Heart left ventricle (tissue), 16 donors: Measurements from ENCODE around the gene ARHGEF10L. TPM values are rescaled to one million over a fixed set of nuclear protein-coding genes. Genes with fewer than 3 reads are reported as not detected.

Source experiments
- ATAC-seq, 4 donors: fragments of 200-7000 bp; cut with Tn5 transposase; one replicate each; pipeline ENCODE4 v1.9.1; 2020 to 2022; ENCODE audit warnings: moderate library complexity in 4 of 4, mild to moderate bottlenecking in 3 of 4, moderate number of reproducible peaks in 1 of 4
- DNase-seq, 5 donors: peaks; one replicate each; pipeline ENCODE4 v3.0.0-alpha.2; 2020
- H3K27ac ChIP-seq, 12 donors: fragments of 200-600 bp; sonication (generic) in 4 of 12; one replicate each; pipeline versions ENCODE4 v1.5.0 to v1.8.0; 2016 to 2022; ENCODE audit warnings: mild to moderate bottlenecking in 2 of 12
- H3K27me3 ChIP-seq, 9 donors: fragments of 200-600 bp; sonication (generic) in 2 of 9; one replicate each; pipeline versions ENCODE4 v1.5.1 to v1.8.0; 2016 to 2022; ENCODE audit warnings: mild to moderate bottlenecking in 3 of 9
- H3K36me3 ChIP-seq, 9 donors: fragments of 200-600 bp; sonication (generic) in 2 of 9; one replicate each; pipeline versions ENCODE4 v1.5.0 to v1.8.0; 2018 to 2022; ENCODE audit warnings: mild to moderate bottlenecking in 2 of 9
- H3K4me1 ChIP-seq, 12 donors: fragments of 200-600 bp; sonication (generic) in 4 of 12; one replicate each; pipeline versions ENCODE4 v1.5.0 to v1.8.0; 2016 to 2022; ENCODE audit warnings: mild to moderate bottlenecking in 3 of 12
- H3K4me3 ChIP-seq, 12 donors: fragments of 200-600 bp; sonication (generic) in 4 of 12; one replicate each; pipeline versions ENCODE4 v1.5.0 to v1.8.0; 2017 to 2022; ENCODE audit warnings: mild to moderate bottlenecking in 9 of 12, moderate library complexity in 4 of 12
- H3K9me3 ChIP-seq, 12 donors: fragments of 200-600 bp; sonication (generic) in 4 of 12; one replicate each; pipeline versions ENCODE4 v1.5.0 to v1.8.0; 2016 to 2022; ENCODE audit warnings: mild to moderate bottlenecking in 1 of 12
- POLR2A ChIP-seq, 2 donors: fragments of 450-650 bp; IDR thresholded peaks; one replicate each; pipeline ENCODE4 v1.6.1; 2017; ENCODE audit warnings: antibody characterized with exemption in 2 of 2, mild to moderate bottlenecking in 2 of 2, moderate library complexity in 2 of 2
- WGBS, 4 donors: extraction: QIAGEN DNeasy Blood & Tissue Kit in 2 of 4; methylation state at CpG; one replicate each; pipeline versions ENCODE4 v1.1.5 to v1.1.7; 2013 to 2018; 5-methylcytosine and 5-hydroxymethylcytosine counted together
- intact Hi-C, 10 donors: fragments of 100-400 bp; cut with DNase I; formaldehyde crosslinking; loops; one replicate each; pipeline versions ENCODE4 v1.11.1 to v1.14.2; 2022
- polyA plus RNA-seq, 2 donors: library from polyadenylated mRNA; stranded (reverse); fragments of 200-250 nt; gene quantifications; one replicate each; pipeline ENCODE4 v1.2.3, GENCODE V29; 2013
- total RNA-seq, 9 donors: library from RNA; depleted of rRNA in 2 of 9; stranded (reverse); fragments of >200 nt in 2 of 9; fragmentation: NEBNext Ultra II Directional in 3 of 9; extraction: Animal tissue kit (Norgen Biotek cat#: 25700) in 3 of 9; gene quantifications; one replicate each; pipeline versions ENCODE4 v1.1.0 to v1.2.4, GENCODE V29; 2016 to 2023
- TF ChIP-seq, protein P1 (sequence below), 12 donors: fragments of 200-600 bp; sonication (generic) in 4 of 12; IDR thresholded peaks; one replicate each; pipeline versions ENCODE4 v1.5.0 to v1.8.0; 2018 to 2022; ENCODE audit warnings: antibody characterized with exemption in 12 of 12, mild to moderate bottlenecking in 5 of 12
- donor health status: ischemic (EF 13 %, LVEDD 7.1; RV severe dilation, severe dysfunction).
- donor health status: healthy with polysubstance abuse.
- donor health status: DM: no; HTN: yes; CAD: no.
- donor health status: DM: no; HTN: no; CAD: no.
- donor health status: ischemic (EF 25% LVEDD 6.9; RV normal size, moderate dysfunction).
- donor health status: ischemic (EF 25% LVEDD 5.7; RV mildly dilated, moderate dysfunction).
- donor health status: healthy.
- donor health status: DM: yes; HTN: yes; CAD: no.
- donor health status: ischemic (EF 35%, LVEDD 5.7; RV mildly dilated, moderate dysfunction).
- donor health status: nonischemic (EF 11% LVEDD 7.7; RV severe dilation, severe dysfunction).
- donor health status: DM: yes; HTN: yes; CAD: no.
- donor health status: PGD.
- donor health status: ischemic (EF 29% LVEDD 5.4; RV normal size, mild dysfunction).
- donor health status: nonischemic (EF 23%, LVEDD 6.1; RV moderate dilation, normal function).

Gene ARHGEF10L
- total and polyA plus RNA-seq, 11 donors, result 44.6 to 72.8 (median 57.9) TPM

- intact Hi-C loops, result no loop called here
- TF ChIP-seq, protein P1, sequence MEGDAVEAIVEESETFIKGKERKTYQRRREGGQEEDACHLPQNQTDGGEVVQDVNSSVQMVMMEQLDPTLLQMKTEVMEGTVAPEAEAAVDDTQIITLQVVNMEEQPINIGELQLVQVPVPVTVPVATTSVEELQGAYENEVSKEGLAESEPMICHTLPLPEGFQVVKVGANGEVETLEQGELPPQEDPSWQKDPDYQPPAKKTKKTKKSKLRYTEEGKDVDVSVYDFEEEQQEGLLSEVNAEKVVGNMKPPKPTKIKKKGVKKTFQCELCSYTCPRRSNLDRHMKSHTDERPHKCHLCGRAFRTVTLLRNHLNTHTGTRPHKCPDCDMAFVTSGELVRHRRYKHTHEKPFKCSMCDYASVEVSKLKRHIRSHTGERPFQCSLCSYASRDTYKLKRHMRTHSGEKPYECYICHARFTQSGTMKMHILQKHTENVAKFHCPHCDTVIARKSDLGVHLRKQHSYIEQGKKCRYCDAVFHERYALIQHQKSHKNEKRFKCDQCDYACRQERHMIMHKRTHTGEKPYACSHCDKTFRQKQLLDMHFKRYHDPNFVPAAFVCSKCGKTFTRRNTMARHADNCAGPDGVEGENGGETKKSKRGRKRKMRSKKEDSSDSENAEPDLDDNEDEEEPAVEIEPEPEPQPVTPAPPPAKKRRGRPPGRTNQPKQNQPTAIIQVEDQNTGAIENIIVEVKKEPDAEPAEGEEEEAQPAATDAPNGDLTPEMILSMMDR (IDR thresholded peaks at IDR 0.05), result no peak
- TF ChIP-seq POLR2A (IDR thresholded peaks at IDR 0.05), result no peak
- Histone ChIP-seq H3K27ac (peak overlapping the region in 10 of 12 donors; percentile 26 to 86 (median 60)), H3K4me3 (peak overlapping the region in 1 of 12 donors; percentile 6), H3K36me3 (peaks cover 0 to 90% (median 80%) of the 10 kb centered on the region in 9 donors), H3K27me3 (no peaks in the 10 kb centered on the region), H3K4me1 (peaks cover 0 to 63% (median 13%) of the 10 kb centered on the region in 12 donors), H3K9me3 (no peaks in the 10 kb centered on the region)
- WGBS, 4 donors, result 58 to 67% (median 64%) methylated on average over 13 to 16 of the region's 16 CpGs
- DNase-seq (peak in 4 of 5 donors; percentile 59 to 76 (median 65)), ATAC-seq (peak; percentile 63 to 86 (median 77))
Measured at GRCh38 chr1:17630048-17630830, 90.7 kb downstream of the ARHGEF10L start.

DNA sequence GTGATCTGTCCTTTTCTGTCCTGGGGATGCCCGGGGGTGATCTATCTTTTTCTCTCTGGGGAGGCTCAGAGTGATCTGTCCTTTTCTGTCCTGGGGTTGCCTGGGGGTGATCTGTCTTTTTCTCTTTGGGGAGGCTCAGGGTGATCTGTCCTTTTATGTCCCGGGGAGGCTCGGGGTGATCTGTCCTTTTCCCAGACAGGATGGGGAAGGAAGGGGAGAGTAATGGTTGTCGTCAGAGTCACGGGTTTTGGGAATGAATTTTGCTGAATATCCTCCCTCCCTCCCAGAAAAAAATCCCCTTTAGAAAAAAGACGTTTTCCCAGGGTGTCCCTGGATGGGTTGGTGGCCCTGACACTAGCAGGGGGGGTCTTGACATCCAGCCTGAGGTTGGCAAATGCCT, 91.5 kb downstream of the ARHGEF10L start:
- Histone ChIP-seq H3K4me1 (peaks cover 0 to 70% (median 13%) of the 10 kb centered on the region in 12 donors), H3K36me3 (peaks cover 0 to 90% (median 81%) of the 10 kb centered on the region in 9 donors), H3K4me3 (no peak overlapping the region), H3K27ac (peak overlapping the region in 7 of 12 donors; percentile 54 to 86 (median 67)), H3K27me3 (no peaks in the 10 kb centered on the region), H3K9me3 (no peaks in the 10 kb centered on the region)
- intact Hi-C loops, result no loop called here
- TF ChIP-seq, protein P1 (IDR thresholded peaks at IDR 0.05), result no peak
- no peak for TF ChIP-seq POLR2A (IDR thresholded peaks at IDR 0.05)
- DNase-seq, result no peak
- ATAC-seq, result peak in 1 of 4 donors; percentile 9
- WGBS, 4 donors, result 65 to 73% (median 70%) methylated on average over 6 of the region's 6 CpGs

DNA sequence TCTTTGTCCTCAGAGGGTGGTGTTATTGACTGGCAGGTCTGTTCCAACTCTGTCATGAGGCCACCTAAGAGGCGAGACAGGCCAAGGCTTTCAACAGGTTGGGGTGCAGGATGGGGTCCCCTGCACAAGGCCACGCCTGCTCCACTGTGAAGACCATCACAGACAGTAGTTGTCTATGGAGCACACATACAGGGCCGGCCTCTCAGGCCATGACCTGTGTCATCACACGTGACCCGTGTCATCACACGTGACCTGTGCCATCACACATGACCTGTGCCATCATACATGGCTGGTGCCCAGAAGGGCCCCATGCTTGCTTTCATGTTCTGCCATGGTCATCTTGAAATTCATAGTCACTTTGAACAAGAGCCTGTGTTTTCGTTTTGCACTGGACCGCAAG, 91.9 kb downstream of the ARHGEF10L start:
- Histone ChIP-seq H3K36me3 (peaks cover 0 to 90% (median 81%) of the 10 kb centered on the region in 9 donors), H3K9me3 (no peaks in the 10 kb centered on the region), H3K27ac (peak overlapping the region in 5 of 12 donors; percentile 19 to 86 (median 34)), H3K27me3 (no peaks in the 10 kb centered on the region), H3K4me3 (no peak overlapping the region), H3K4me1 (peaks cover 0 to 75% (median 13%) of the 10 kb centered on the region in 12 donors)
- ATAC-seq, result peak in 1 of 4 donors; percentile 4
- intact Hi-C loops, result no loop called here
- 79 to 91% (median 88%) methylated on average over 6 to 8 of the region's 8 CpGs for WGBS, 4 donors
- no peak for DNase-seq
- TF ChIP-seq, protein P1 (IDR thresholded peaks at IDR 0.05), result no peak
- no peak for TF ChIP-seq POLR2A (IDR thresholded peaks at IDR 0.05)

DNA sequence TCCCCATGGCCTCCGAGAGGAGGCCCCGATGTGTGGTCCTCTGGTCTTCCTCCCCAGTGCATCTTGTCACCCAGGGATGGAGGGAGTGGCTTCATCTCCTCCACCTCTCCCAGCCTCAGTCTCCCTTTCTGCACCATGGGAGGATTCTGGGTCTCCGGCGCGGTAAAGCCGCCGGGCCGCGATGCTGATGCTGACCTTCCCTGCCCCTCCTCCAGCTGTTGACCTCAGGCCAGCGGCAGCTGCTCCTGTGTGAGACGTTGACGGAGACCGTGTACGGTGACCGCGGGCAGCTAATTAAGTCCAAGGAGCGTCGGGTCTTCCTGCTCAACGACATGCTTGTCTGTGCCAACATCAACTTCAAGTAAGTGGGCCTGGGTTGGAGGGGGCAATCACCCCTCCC, 92.6 kb downstream of the ARHGEF10L start:
- H3K36me3 ChIP-seq, result peaks cover 0 to 90% (median 81%) of the 10 kb centered on the region in 9 donors
- no peak for DNase-seq
- intact Hi-C loops, result no loop called here

More for the DNA sequence above, 92.6 kb downstream of the ARHGEF10L start:
- ATAC-seq, result no peak
- Histone ChIP-seq H3K27me3 (no peaks in the 10 kb centered on the region), H3K27ac (peak overlapping the region in 1 of 12 donors; percentile 86), H3K4me1 (peaks cover 0 to 78% (median 13%) of the 10 kb centered on the region in 12 donors), H3K4me3 (no peak overlapping the region), H3K9me3 (no peaks in the 10 kb centered on the region)
- TF ChIP-seq, protein P1 (IDR thresholded peaks at IDR 0.05), result no peak
- no peak for TF ChIP-seq POLR2A (IDR thresholded peaks at IDR 0.05)
- WGBS, 4 donors, result 84 to 89% (median 86%) methylated on average over 14 to 19 of the region's 19 CpGs
